ENCODE measurements around the gene KATNAL1.
"Not testable (repeated sequence)": the region's sequence is repeated elsewhere in the genome, so short reads cannot be mapped to it uniquely, and the experiment has no call there.

Gene KATNAL1

GRCh38 chr13:30292325-30292724 is 15.0 kb downstream of the KATNAL1 start:
- DNase-seq (ENCODE audit: low read depth), result no peak

GRCh38 chr13:30290812-30291436 is 16.4 kb downstream of the KATNAL1 start:
- DNase-seq (ENCODE audit: low read depth), result no peak

- no peak for DNase-seq (ENCODE audit: low read depth)
These were observed 17.8 kb downstream of the KATNAL1 start for GRCh38 chr13:30289533-30289932.

GRCh38 chr13:30286059-30286458 is 21.3 kb downstream of the KATNAL1 start:
- DNase-seq (ENCODE audit: low read depth), result not testable (repeated sequence)

DNA sequence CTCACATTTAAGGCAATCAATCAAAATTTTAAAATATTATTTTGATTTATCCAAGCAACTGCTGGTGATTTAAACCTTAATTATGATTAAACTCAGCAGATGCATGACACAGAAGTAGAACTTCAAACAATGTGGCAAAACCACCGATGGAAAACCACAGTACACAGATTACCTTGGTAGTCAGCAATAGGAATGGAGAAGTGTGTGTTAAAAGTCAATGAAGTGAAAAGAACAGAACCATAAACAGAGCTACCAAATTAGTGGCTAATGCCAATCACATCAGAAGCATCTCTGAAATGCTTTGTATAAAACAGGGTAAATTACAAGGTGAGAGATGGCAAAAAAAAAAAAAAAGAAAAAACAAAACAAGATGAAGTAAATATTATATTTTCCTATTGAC is 31.2 kb downstream of the KATNAL1 start:
- DNase-seq (ENCODE audit: low read depth), result no peak

DNA sequence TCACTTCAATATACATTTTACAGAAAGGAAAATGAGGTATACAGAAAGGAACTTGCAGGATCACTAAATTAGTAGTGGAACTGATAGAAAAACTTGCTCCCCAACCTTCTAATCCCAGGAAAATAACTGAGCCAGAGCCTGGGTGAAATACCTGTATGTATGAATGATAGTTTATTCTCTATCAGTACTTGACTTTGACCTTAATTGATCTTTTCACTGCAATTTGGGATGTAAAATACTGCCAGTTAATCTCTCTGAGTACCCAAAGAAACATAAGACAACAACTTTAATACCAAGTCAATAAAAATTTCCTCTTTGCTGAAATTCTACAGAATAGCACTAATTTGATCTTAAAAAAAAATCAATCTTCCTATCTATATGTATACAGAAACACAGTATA is 33.3 kb downstream of the KATNAL1 start:
- no peak for DNase-seq (ENCODE audit: low read depth)

GRCh38 chr13:30270035-30270434 is 37.3 kb downstream of the KATNAL1 start:
- not testable (repeated sequence) for DNase-seq (ENCODE audit: low read depth)

- DNase-seq (ENCODE audit: low read depth), result no peak
These were observed 38.7 kb downstream of the KATNAL1 start for GRCh38 chr13:30268673-30269072.

DNA sequence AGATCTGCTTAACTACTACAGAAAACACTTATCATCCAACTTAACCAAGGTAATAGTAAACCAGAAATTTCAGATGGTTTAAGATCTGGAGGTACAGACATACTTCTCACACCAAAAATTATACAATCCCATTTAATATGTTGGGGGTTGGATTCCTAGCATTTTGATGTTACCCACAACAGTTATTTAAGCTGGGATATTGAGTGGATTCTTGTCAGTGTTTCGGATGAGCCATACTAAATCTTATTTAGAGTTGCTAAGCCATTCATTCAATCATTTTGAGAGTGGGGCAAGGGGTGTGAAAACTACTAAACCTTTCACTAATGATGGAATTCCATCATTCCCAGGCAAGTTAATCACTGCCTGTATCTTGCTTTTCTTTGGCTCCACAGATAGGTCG is 40.6 kb downstream of the KATNAL1 start:
- no peak for DNase-seq (ENCODE audit: low read depth)

GRCh38 chr13:30259149-30259733 is 48.1 kb downstream of the KATNAL1 start:
- DNase-seq (ENCODE audit: low read depth), result not testable (repeated sequence)

DNA sequence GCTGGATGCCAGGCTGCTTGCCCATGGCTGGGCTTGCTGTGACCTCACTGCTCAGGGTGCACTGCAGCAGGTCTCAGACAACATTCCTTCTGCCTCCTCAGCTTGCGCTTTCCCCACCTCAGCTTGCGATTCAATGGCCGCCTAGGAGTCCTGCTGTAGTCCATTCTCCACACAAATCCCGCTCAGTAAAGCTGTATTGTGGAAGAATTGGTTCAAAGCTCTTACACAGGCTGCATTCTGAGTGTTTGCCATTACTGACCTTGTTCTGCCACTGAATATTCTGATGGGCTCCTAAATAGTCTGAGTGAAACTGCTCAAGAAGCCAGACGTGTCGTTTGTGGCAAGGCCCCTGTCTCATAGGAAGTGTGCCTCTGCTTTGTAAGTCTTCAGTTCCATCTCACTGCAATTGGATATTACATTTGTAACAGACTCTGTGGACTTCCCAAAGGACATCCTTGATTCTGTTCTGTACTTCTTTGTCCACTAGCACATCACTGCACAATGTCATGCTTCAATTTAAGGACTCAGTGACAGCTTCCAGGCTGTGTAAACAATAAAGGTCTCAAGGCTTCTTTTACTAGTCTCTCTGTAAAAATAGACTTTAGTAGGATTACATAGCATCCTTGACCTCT is 49.8 kb downstream of the KATNAL1 start:
- DNase-seq (ENCODE audit: low read depth), result no peak

DNA sequence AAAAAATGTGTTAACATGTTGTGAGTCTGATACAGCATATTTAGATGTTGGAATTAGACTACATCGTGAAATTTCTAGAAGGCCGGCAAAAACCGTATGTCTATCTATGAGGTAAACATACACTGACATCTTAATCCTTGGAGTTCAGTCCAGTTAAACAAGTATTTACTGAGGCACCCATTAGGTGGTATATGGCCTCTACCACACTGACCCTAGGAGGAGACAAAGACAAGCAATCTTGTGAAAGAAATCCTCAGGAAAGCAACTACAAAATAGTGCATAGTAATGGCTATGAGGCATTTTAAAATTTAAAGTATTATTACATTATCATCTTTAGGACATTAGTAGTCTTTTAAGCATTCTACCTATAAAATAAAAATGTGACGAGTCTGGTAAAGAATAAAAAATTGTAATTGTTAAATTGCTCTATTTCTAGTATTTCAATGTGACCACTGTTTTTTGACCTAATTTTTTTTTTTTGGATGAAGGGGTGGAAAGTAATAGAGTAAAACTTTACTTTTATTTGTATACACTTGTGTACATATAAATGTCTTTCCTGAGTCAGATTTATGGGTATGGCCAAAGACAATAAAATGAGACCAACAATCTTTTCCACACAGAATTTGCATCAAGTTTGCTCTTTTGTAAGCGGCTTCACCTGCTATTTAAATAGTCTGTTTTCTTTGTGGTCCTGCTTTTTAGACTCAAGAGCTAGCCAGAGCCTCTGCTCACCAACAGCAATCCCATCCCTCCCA is 50.5 kb downstream of the KATNAL1 start:
- DNase-seq (ENCODE audit: low read depth), result no peak

GRCh38 chr13:30255696-30256095 is 51.7 kb downstream of the KATNAL1 start:
- no peak for DNase-seq (ENCODE audit: low read depth)

DNA sequence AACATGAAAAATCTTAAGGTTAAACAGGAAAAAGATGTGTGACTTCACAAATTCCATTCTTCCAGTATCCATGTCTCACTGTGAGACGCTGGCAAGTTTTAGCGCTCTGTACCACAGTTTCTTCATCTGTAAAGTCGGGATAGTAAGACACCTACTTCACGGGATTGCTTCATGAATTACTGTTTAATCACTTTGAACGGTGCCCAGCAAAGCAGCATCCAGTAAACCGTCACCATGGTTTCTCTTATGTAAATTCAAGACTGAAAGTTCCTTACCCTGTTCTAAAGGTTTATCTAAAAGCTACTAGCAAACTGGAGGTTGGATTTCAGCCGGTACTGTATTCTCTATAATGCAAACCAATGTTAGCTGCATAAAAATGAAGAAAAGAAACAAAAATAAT is 53.5 kb downstream of the KATNAL1 start:
- DNase-seq (ENCODE audit: low read depth), result no peak

GRCh38 chr13:30247406-30247805 is 59.9 kb downstream of the KATNAL1 start:
- no peak for DNase-seq (ENCODE audit: low read depth)

GRCh38 chr13:30241532-30241931 is 65.8 kb downstream of the KATNAL1 start:
- no peak for DNase-seq (ENCODE audit: low read depth)

GRCh38 chr13:30240608-30241007 is 66.7 kb downstream of the KATNAL1 start:
- DNase-seq (ENCODE audit: low read depth), result no peak

DNA sequence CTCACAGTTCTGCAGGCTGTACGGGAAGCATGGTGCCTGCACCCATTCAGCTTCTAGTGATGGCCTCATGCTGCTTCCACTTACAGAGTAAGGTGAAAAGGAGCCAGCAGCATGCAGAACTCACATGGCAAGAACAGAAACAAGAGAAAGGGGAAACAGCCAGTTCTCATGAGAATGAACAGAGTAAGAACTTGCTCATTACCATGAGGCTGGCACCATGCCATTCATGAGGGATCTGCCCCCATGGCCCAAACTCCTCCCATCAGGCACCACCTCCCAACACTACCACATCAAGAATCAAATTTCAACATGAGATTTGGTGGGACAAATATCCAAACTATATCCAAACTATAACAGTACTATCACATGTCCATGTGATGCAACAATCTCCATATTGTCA is 72.1 kb downstream of the KATNAL1 start:
- no peak for DNase-seq (ENCODE audit: low read depth)

DNA sequence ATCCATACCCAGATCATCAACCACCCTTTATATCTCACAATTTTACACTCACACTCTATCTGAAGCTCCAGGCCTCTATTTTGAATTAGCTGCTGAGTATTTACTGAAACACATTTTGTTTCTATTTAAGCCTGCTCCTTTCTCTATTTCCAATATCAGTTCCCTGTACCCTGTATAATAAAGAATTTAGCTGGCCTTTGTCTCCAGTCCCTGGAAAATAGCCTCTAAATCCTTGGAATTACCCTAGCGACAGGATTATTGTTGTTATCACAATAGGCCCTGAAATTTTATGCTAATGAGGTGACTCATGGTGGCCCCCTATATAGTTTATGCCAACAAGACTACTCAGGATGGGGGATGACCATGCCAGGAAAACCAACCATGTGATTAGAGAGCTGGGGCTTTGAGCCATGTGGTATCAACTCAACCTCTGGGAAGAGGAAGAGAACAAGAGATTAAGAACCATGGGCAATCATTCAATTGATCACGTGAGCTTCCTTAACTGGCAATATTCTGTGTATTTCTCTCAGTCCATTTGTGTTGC is 72.7 kb downstream of the KATNAL1 start:
- DNase-seq (ENCODE audit: low read depth), result no peak

DNA sequence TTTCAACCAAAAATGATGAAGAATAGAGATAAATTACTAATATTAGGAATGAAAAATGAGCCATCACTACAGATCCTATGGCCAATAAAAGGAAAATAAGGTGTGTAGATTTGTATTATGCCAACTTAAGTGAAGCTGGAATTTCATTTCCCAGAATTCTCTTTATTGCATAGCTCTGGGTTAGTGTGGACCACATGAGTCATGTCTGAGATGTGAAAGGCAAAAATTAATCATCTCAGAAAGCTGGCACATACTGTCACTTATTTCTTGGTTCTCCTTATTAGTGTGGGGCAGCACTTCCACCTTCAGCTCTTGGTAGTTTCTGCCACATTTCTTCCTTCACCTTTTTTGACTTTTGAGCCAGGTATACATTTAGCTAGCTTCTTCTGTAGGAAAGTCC is 82.6 kb downstream of the KATNAL1 start:
- no peak for DNase-seq (ENCODE audit: low read depth)

GRCh38 chr13:30222254-30222653 is 85.1 kb downstream of the KATNAL1 start:
- DNase-seq (ENCODE audit: low read depth), result no peak

DNA sequence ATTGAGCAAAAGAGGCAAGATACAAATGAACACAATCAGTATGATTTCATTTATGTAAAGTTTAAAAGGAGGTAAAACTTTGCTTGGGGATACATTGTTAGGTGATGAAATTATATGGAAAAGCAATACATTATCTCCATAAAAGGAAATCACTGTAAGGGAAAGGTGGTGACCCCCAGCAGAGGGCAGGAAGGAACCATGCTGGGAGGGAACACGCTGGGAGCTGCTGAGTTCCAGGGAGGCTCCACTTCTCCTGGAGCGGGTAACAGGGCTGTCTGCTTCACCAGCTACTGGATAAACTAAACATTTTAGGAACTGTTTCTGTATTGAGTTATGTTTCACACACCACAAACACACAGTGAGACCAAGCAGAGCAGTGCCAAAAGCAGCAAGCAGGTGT is 91.2 kb downstream of the KATNAL1 start:
- no peak for DNase-seq (ENCODE audit: low read depth)

DNA sequence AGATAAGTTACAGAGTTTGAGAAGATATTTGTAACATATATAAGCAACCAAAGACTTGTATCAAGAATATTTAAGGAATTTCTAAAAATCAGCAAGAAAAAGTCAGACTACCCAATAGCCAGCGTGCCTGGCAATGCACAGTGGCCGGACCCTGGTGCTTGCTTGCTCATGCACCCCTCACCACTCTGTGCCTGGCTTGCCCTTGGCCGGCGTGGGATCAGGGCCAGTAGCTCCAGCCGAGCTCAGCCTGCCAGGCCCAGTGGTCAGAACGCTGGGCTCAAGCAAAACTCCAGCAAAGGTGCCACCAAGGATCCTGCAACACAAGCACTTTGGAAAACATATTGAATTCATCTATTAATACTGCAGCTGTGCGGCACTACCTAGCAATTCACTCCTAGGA is 95.1 kb downstream of the KATNAL1 start:
- no peak for DNase-seq (ENCODE audit: low read depth)
